ENCODE measurements around the gene TMCO1.
"Not testable (repeated sequence)": the region's sequence is repeated elsewhere in the genome, so short reads cannot be mapped to it uniquely, and the experiment has no call there.

The TMCO1 gene

GRCh38 chr1:165793951-165794350 is 25.3 kb upstream of the TMCO1 start:
- WGBS: 80% methylated on average over 1 of the region's 2 CpGs
- H2AFZ ChIP-seq (ENCODE audit: low read depth, low read length): no peak overlapping the region
- H3K36me3 ChIP-seq (ENCODE audit: control insufficient read depth in 1 of 2, insufficient read depth in 2 of 2, low read depth in 1 of 2, low read length in 2 of 2): no peaks in the 10 kb centered on the region
- H3K9ac ChIP-seq (ENCODE audit: low read length): no peak overlapping the region
- no peak overlapping the region for H4K8ac ChIP-seq (ENCODE audit: low read length)
- no peaks in the 10 kb centered on the region for H3K4me1 ChIP-seq (ENCODE audit: control insufficient read depth, insufficient read depth, low read depth, low read length)
- no peaks in the 10 kb centered on the region for H3K9me3 ChIP-seq (ENCODE audit: control insufficient read depth, low read length)
- H3K4ac ChIP-seq (ENCODE audit: low read depth in 1 of 2, low read length in 2 of 2): no peak overlapping the region
- no peak overlapping the region for H2BK12ac ChIP-seq (ENCODE audit: low read length in 2 of 2)
- no peak for DNase-seq
- H3K79me1 ChIP-seq (replicated peaks; ENCODE audit: low read length, poor library complexity, severe bottlenecking): no peaks in the 10 kb centered on the region
- no peak overlapping the region for H4K91ac ChIP-seq (ENCODE audit: low read length)
- H3K18ac ChIP-seq (ENCODE audit: low read depth in 1 of 2, low read length in 2 of 2): no peak overlapping the region
- H2AK5ac ChIP-seq (ENCODE audit: low read length, severe bottlenecking): no peak overlapping the region
- H3K27ac ChIP-seq (ENCODE audit: low read length, poor library complexity, severe bottlenecking): no peak overlapping the region
- H3K14ac ChIP-seq (ENCODE audit: low read length in 2 of 2): no peak overlapping the region
- H3K27me3 ChIP-seq (ENCODE audit: control insufficient read depth in 1 of 2, insufficient read depth in 1 of 2, low read length in 2 of 2): no peaks in the 10 kb centered on the region
- H3K23ac ChIP-seq (ENCODE audit: low read length in 2 of 2): no peak overlapping the region
- H3K4me3 ChIP-seq (ENCODE audit: insufficient read depth in 1 of 2, low read depth in 1 of 2, low read length in 2 of 2): no peak overlapping the region
- no peak overlapping the region for H2BK120ac ChIP-seq (ENCODE audit: low read depth, low read length)
- no peak overlapping the region for H3K4me2 ChIP-seq (ENCODE audit: low read length, poor library complexity, severe bottlenecking)
- H2BK5ac ChIP-seq (ENCODE audit: low read depth, low read length, poor library complexity, severe bottlenecking): no peak overlapping the region
- H2BK15ac ChIP-seq (ENCODE audit: low read depth, poor library complexity, severe bottlenecking): no peak overlapping the region

GRCh38 chr1:165787741-165788140 is 19.1 kb upstream of the TMCO1 start:
- H3K36me3 ChIP-seq (ENCODE audit: control insufficient read depth in 1 of 2, insufficient read depth in 2 of 2, low read depth in 1 of 2, low read length in 2 of 2): no peaks in the 10 kb centered on the region
- no peaks in the 10 kb centered on the region for H3K4me1 ChIP-seq (ENCODE audit: control insufficient read depth, insufficient read depth, low read depth, low read length)
- H3K4ac ChIP-seq (ENCODE audit: low read depth in 1 of 2, low read length in 2 of 2): no peak overlapping the region
- H4K91ac ChIP-seq (ENCODE audit: low read length): no peak overlapping the region
- H3K14ac ChIP-seq (ENCODE audit: low read length in 2 of 2): no peak overlapping the region
- H4K8ac ChIP-seq (ENCODE audit: low read length): no peak overlapping the region
- H3K27ac ChIP-seq (ENCODE audit: low read length, poor library complexity, severe bottlenecking): no peak overlapping the region
- H3K23ac ChIP-seq (ENCODE audit: low read length in 2 of 2): no peak overlapping the region
- H3K18ac ChIP-seq (ENCODE audit: low read depth in 1 of 2, low read length in 2 of 2): no peak overlapping the region
- H3K9ac ChIP-seq (ENCODE audit: low read length): peak overlapping the region; percentile 47
- H3K27me3 ChIP-seq (ENCODE audit: control insufficient read depth in 1 of 2, insufficient read depth in 1 of 2, low read length in 2 of 2): no peaks in the 10 kb centered on the region
- H2AK5ac ChIP-seq (ENCODE audit: low read length, severe bottlenecking): no peak overlapping the region
- no peak overlapping the region for H2BK12ac ChIP-seq (ENCODE audit: low read length in 2 of 2)
- 100% methylated on average over 1 of the region's 1 CpG for WGBS
- H3K4me3 ChIP-seq (ENCODE audit: insufficient read depth in 1 of 2, low read depth in 1 of 2, low read length in 2 of 2): peak overlapping the region in 1 of 2 experiments; percentile 16
- no peak overlapping the region for H2BK15ac ChIP-seq (ENCODE audit: low read depth, poor library complexity, severe bottlenecking)
- no peak overlapping the region for H2AFZ ChIP-seq (ENCODE audit: low read depth, low read length)
- DNase-seq: no peak
- no peak overlapping the region for H2BK5ac ChIP-seq (ENCODE audit: low read depth, low read length, poor library complexity, severe bottlenecking)
- no peaks in the 10 kb centered on the region for H3K9me3 ChIP-seq (ENCODE audit: control insufficient read depth, low read length)
- H3K4me2 ChIP-seq (ENCODE audit: low read length, poor library complexity, severe bottlenecking): no peak overlapping the region
- H3K79me1 ChIP-seq (replicated peaks; ENCODE audit: low read length, poor library complexity, severe bottlenecking): no peaks in the 10 kb centered on the region
- H2BK120ac ChIP-seq (ENCODE audit: low read depth, low read length): no peak overlapping the region

GRCh38 chr1:165783519-165783918 is 14.9 kb upstream of the TMCO1 start:
- not testable (repeated sequence) for H3K18ac ChIP-seq (ENCODE audit: low read depth in 1 of 2, low read length in 2 of 2); H2BK12ac ChIP-seq (ENCODE audit: low read length in 2 of 2); H2BK15ac ChIP-seq (ENCODE audit: low read depth, poor library complexity, severe bottlenecking); H4K8ac ChIP-seq (ENCODE audit: low read length); H3K9me3 ChIP-seq (ENCODE audit: control insufficient read depth, low read length); H3K36me3 ChIP-seq (ENCODE audit: control insufficient read depth in 1 of 2, insufficient read depth in 2 of 2, low read depth in 1 of 2, low read length in 2 of 2); H2BK5ac ChIP-seq (ENCODE audit: low read depth, low read length, poor library complexity, severe bottlenecking); H3K23ac ChIP-seq (ENCODE audit: low read length in 2 of 2); H3K27ac ChIP-seq (ENCODE audit: low read length, poor library complexity, severe bottlenecking); H2AK5ac ChIP-seq (ENCODE audit: low read length, severe bottlenecking); H2AFZ ChIP-seq (ENCODE audit: low read depth, low read length); H3K4me3 ChIP-seq (ENCODE audit: insufficient read depth in 1 of 2, low read depth in 1 of 2, low read length in 2 of 2); H3K27me3 ChIP-seq (ENCODE audit: control insufficient read depth in 1 of 2, insufficient read depth in 1 of 2, low read length in 2 of 2); H3K9ac ChIP-seq (ENCODE audit: low read length); H3K4me1 ChIP-seq (ENCODE audit: control insufficient read depth, insufficient read depth, low read depth, low read length); H4K91ac ChIP-seq (ENCODE audit: low read length); H3K4ac ChIP-seq (ENCODE audit: low read depth in 1 of 2, low read length in 2 of 2); H3K4me2 ChIP-seq (ENCODE audit: low read length, poor library complexity, severe bottlenecking); H3K14ac ChIP-seq (ENCODE audit: low read length in 2 of 2); DNase-seq; H2BK120ac ChIP-seq (ENCODE audit: low read depth, low read length); H3K79me1 ChIP-seq (replicated peaks; ENCODE audit: low read length, poor library complexity, severe bottlenecking)
- WGBS: 92% methylated on average over 11 of the region's 11 CpGs

- H2AFZ ChIP-seq (ENCODE audit: low read depth, low read length); H2BK5ac ChIP-seq (ENCODE audit: low read depth, low read length, poor library complexity, severe bottlenecking); H3K14ac ChIP-seq (ENCODE audit: low read length in 2 of 2); H2BK12ac ChIP-seq (ENCODE audit: low read length in 2 of 2); H3K27me3 ChIP-seq (ENCODE audit: control insufficient read depth in 1 of 2, insufficient read depth in 1 of 2, low read length in 2 of 2); H2AK5ac ChIP-seq (ENCODE audit: low read length, severe bottlenecking); H3K9me3 ChIP-seq (ENCODE audit: control insufficient read depth, low read length); H3K79me1 ChIP-seq (replicated peaks; ENCODE audit: low read length, poor library complexity, severe bottlenecking); H3K4me3 ChIP-seq (ENCODE audit: insufficient read depth in 1 of 2, low read depth in 1 of 2, low read length in 2 of 2); H2BK15ac ChIP-seq (ENCODE audit: low read depth, poor library complexity, severe bottlenecking); H3K9ac ChIP-seq (ENCODE audit: low read length); H3K36me3 ChIP-seq (ENCODE audit: control insufficient read depth in 1 of 2, insufficient read depth in 2 of 2, low read depth in 1 of 2, low read length in 2 of 2); H3K27ac ChIP-seq (ENCODE audit: low read length, poor library complexity, severe bottlenecking); H4K8ac ChIP-seq (ENCODE audit: low read length); H3K18ac ChIP-seq (ENCODE audit: low read depth in 1 of 2, low read length in 2 of 2); H3K4me2 ChIP-seq (ENCODE audit: low read length, poor library complexity, severe bottlenecking); DNase-seq; H3K4me1 ChIP-seq (ENCODE audit: control insufficient read depth, insufficient read depth, low read depth, low read length); H2BK120ac ChIP-seq (ENCODE audit: low read depth, low read length); H3K23ac ChIP-seq (ENCODE audit: low read length in 2 of 2); H3K4ac ChIP-seq (ENCODE audit: low read depth in 1 of 2, low read length in 2 of 2); H4K91ac ChIP-seq (ENCODE audit: low read length): not testable (repeated sequence)
- WGBS: no CpG with 5 or more reads among the region's 3 CpGs
Observed at GRCh38 chr1:165778197-165778596, 9.5 kb upstream of the TMCO1 start.

Measured in mesenchymal stem cell (in vitro differentiated cells and primary cell).